ENCODE results near the gene GNLY.

GNLY gene

GRCh38 chr2:85718885-85719492 is 24.8 kb downstream of the GNLY start:
- no peak for TF ChIP-seq CTCF (IDR thresholded peaks at IDR 0.05; ENCODE audit: low read depth, low read length, missing control alignments)
- DNase-seq (ENCODE audit: extremely low read depth, low read depth): no peak
- no peak overlapping the region for H3K4me3 ChIP-seq (replicated peaks; ENCODE audit: low read depth, low read length)

- DNase-seq (ENCODE audit: extremely low read depth, low read depth): no peak
- no peak overlapping the region for H3K4me3 ChIP-seq (replicated peaks; ENCODE audit: low read depth, low read length)
- TF ChIP-seq CTCF (IDR thresholded peaks at IDR 0.05; ENCODE audit: low read depth, low read length, missing control alignments): no peak
Measured at GRCh38 chr2:85719609-85720240, 25.6 kb downstream of the GNLY start.

- no peak overlapping the region for H3K4me3 ChIP-seq (replicated peaks; ENCODE audit: low read depth, low read length)
- no peak for DNase-seq (ENCODE audit: extremely low read depth, low read depth)
- TF ChIP-seq CTCF (IDR thresholded peaks at IDR 0.05; ENCODE audit: low read depth, low read length, missing control alignments): no peak
Measured at GRCh38 chr2:85720533-85720932, 26.4 kb downstream of the GNLY start.

GRCh38 chr2:85721641-85722040 is 27.5 kb downstream of the GNLY start:
- H3K4me3 ChIP-seq (replicated peaks; ENCODE audit: low read depth, low read length): no peak overlapping the region
- no peak for TF ChIP-seq CTCF (IDR thresholded peaks at IDR 0.05; ENCODE audit: low read depth, low read length, missing control alignments)
- DNase-seq (ENCODE audit: extremely low read depth, low read depth): no peak

GRCh38 chr2:85722519-85722918 is 28.4 kb downstream of the GNLY start:
- TF ChIP-seq CTCF (IDR thresholded peaks at IDR 0.05; ENCODE audit: low read depth, low read length, missing control alignments): no peak
- H3K4me3 ChIP-seq (replicated peaks; ENCODE audit: low read depth, low read length): no peak overlapping the region
- no peak for DNase-seq (ENCODE audit: extremely low read depth, low read depth)

- no peak for TF ChIP-seq CTCF (IDR thresholded peaks at IDR 0.05; ENCODE audit: low read depth, low read length, missing control alignments)
- H3K4me3 ChIP-seq (replicated peaks; ENCODE audit: low read depth, low read length): no peak overlapping the region
- DNase-seq (ENCODE audit: extremely low read depth, low read depth): no peak
Measured at GRCh38 chr2:85723707-85724360, 29.7 kb downstream of the GNLY start.

All from HFF-Myc (cell line).